Occipital lobe (tissue), 2 donors: Measurements from ENCODE around the gene NDUFA3. TPM values are rescaled to one million over a fixed set of nuclear protein-coding genes. Genes with fewer than 3 reads are reported as not detected.

ENCODE experiments used
- DNase-seq: peaks from one replicate; lab custom pipeline; 2025; lab: John Stamatoyannopoulos, UW
- total RNA-seq: library from RNA; depleted of rRNA; stranded (reverse); fragments of >200 nt; gene quantifications from one replicate; pipeline ENCODE4 v1.2.3, GENCODE V29; 2014

NDUFA3 gene
- total RNA-seq, 1 donor from 2014 or later = 10.8 TPM

DNA sequence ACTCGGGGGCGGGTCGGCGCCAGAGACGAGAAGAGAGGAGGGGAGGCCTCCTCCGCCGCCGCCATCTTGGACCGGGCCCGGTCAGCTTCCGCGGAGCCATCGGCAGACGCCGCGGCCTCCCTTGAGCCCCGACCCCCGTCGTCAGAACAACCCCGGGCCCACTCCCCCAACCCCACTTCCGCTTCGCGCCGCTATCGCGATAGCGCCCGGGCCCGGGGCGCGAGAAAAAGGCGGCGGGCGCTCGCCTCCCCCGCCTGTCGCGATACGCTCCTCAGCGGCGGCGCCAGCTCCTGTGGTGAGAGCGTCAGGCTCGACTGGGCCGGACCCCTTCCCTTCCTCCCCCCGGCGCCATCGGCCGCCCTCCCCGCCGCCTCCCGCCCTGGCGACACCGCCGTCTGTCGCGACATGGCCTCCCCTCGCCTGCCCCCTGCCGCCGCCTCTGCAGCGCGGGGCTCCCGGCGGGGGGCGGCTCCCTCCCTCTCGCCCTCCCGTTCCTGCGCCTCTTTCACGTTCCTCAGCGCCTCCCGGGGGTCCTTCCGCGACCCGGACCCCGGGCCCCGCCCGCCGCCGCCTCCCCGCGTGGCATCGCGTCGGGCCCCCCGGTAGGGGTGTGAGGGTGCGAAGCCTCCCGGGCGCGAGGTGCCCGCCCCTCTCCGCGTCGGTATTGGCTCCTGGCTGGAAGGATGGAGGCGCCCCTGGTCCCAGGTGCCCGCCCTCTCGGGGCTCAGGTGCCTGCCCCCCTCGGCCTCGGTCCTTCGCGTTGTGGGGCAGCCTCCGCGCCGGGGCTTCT, 35.2 kb downstream of the NDUFA3 start, which contains the start of gene CNOT3:
Gene CNOT3 (plus strand): TSS at position 64 of the 790 bp plus-strand sequence. CDS start 5,217 bp downstream, outside the sequence.
- no peak for DNase-seq

DNA sequence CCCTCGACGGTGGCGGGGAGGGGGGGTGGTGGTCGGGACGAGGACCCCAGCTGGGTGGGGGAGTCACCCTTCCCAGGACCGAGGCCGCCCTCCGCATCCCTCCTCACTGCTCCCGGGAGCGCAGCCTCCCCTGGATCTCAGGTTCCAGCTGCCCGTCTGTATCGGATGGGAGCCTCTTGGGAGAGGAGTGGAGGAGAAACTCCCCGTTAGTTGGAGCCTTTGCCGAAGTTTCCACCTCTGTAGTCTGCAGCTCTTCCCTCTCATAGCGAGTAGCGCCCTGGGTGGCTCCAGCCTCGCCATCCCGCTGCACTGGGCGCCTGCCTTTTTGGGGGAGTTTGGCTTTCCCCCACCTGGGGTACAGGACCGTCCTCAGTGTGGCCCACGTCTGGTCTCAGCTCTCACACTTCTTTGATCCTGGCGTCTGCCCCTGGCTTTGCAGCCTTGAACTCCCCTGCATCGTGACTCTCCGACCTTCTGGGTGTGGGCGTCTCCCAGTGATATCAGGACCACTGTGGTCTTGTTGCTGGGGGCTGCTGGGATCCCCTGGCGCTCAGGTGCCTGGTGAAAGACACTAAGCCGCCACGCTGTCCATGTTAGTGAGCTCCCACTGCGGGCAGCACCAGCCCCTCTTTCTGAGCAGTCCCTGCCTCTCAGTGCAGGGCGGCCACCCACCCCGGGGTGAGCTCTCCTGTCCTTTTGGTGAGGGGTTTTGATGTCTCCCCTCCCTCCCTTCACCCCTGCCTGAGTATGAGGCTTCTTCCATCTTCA, 36.0 kb downstream of the NDUFA3 start:
- DNase-seq = no peak

DNA sequence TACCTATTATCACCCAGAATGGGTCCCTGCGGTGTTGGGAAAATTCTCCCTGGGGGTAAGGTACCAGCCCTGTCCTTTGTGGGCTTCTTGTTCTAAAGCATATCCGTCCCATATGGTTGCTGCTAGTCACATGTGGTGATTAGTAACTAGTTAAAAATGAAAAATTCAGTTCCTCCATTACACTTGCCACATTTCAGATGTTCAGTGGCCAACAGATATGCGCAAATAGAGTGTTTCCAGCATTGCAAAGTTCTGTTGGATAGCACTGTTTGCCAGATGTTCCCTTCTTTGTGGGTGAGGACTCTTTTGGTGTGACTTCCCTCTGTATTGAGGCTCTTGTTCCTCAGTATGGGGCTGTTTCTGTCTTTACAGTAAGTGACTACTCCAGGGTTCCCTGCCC, 38.7 kb downstream of the NDUFA3 start:
- no peak for DNase-seq

DNA sequence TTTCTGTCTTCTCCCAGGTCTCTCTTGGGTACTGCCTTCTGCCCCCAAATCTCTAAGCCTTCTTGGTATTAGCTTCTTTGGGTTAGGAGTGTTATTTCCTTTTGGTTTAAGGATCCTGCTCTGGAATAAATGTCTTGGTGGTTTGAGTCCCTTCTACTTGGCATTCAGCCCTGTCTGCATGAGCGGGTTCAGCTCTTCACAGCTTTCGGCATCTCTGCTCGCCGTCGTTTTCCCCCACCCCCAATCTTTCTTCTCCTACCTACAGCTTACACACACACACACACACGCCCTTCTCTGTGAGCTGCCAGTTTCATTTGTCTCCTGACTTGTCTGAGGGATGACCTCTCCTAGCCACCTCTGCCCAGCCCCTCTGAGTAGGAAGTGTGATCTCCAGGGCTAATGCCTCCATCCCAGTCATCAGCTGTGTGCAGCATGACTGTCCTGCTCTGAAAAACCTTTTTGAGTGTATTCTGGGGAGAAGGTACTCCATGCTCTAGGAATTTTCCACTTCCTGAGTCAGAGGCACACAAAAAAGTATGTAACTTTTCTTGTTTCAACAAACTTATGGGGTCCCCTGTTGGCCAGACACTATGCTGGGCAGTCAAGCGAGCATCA, 39.6 kb downstream of the NDUFA3 start:
- DNase-seq = no peak

GRCh38 chr19:54145541-54146158, 43.0 kb downstream of the NDUFA3 start:
- no peak for DNase-seq

DNA sequence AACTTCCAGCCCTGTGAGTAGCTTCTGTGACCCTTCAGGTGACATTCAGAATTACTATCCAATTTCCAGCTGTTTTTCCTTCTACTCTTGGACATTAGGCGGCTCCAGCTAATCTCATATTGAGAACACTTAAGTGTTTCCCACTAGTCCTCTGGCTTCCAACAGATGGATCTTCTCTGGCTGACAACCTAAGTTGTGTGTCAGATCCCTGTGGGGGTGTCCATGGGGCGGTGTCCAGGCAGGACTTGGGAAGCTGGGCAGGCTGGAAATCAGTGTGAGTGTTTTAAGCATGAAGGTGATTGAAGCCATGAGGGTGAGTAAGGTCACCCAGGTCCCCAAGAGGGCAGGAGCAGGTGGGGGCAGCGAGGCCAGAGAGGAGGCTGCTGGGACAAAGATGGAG, 45.0 kb downstream of the NDUFA3 start:
- no peak for DNase-seq

- DNase-seq = no peak
Observed at GRCh38 chr19:54148158-54148557, 45.5 kb downstream of the NDUFA3 start.

- DNase-seq = no peak
Observed at GRCh38 chr19:54149021-54149812, 46.6 kb downstream of the NDUFA3 start.

DNA sequence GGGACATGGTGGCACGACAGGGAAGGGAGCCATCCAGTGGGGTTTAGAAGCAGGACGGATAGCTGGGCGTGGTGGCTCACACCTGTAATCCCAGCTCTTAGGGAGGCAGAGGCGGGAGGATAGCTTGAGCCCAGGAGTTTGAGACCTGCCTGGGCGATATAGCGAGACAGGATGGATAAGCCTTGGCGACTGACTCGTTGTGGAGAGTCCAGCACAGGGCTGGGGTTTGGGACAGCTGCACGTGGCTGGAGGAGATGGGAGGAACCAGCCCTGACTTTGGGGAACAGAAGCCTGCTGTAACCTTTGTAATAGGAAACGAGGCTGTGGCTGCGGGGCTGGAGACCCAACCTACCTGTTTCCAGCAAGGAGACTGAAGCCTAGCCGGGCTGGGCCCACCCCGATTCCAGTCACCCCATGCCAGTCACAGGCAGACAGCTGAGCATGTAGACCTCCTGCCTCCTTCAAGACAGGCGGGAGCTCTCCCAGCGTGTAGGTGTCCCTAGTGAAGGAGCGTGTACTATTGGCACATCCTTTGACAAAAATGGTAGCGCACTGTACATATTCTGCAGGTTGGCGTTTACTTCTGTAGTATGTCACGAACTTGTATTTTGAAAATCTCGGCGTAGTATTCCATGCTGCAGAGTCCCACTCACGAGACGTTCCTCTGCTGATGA, 48.8 kb downstream of the NDUFA3 start:
- DNase-seq = peak; percentile 12

DNA sequence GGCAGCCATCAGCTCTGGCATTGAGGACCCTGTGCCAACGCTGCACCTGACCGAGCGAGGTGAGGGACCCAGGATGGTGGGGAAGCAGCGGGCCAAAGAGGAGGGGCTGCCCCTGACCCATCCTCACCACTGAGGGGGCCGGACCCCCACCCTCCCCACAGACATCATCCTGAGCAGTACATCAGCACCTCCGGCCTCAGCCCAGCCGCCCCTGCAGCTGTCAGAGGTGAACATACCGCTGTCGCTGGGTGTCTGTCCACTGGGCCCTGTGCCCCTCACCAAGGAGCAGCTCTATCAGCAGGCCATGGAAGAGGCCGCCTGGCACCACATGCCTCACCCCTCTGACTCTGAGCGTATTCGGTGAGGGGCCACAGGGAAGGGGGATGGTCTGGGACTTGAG, 49.6 kb downstream of the NDUFA3 start:
- DNase-seq = no peak

- DNase-seq = no peak
Observed at GRCh38 chr19:54152878-54153524, 50.3 kb downstream of the NDUFA3 start.

DNA sequence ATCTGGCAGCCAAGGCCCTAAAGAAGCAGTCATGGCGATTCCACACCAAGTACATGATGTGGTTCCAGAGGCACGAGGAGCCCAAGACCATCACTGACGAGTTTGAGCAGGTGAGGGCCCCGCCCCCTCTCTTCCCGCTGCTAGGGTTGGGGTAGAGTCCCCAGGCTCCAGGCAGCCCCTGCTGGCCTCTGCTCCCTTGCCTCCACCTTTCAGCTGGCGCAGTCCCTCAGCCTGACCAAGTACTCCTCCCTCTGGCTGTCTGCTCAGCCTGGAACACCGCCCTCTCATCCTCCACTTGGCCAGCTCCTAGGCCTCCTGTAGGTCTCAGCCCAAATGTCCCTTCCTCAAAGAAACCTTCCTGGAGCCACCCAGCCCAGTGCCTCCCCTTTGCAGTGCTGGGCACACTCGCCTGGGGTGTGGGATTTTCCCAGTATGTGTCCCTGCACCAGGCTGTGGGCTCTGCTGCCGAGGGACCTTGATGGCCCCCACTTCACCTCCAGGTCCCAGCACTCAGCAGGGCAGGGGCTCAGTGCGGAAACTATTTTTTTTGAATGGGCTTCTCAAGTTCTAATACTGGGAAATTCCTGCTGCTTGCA, 51.2 kb downstream of the NDUFA3 start:
- no peak for DNase-seq

- no peak for DNase-seq
Observed at GRCh38 chr19:54154603-54155345, 52.1 kb downstream of the NDUFA3 start.

- DNase-seq = no peak
Observed at GRCh38 chr19:54155694-54156093, 53.0 kb downstream of the NDUFA3 start.

DNA sequence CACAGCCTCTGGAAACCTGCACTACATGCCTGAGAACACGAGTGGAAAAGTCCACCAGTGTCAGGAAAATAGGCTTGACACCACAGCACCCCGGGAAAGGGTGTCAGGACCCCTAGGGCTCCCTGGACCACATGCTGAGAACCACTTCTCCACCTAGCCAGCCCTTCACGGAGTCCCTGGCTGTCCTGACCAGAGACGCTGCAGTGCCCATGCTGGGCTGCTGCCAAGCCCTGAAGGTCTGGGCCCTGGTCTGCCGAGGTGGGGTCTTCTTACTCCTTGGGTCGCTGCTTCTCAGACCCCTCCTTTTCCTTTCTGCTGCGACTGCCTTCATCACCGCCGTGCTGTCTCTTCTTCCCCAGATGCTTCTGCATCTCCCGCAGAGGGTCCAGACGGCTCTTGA, 53.8 kb downstream of the NDUFA3 start:
- no peak for DNase-seq

DNA sequence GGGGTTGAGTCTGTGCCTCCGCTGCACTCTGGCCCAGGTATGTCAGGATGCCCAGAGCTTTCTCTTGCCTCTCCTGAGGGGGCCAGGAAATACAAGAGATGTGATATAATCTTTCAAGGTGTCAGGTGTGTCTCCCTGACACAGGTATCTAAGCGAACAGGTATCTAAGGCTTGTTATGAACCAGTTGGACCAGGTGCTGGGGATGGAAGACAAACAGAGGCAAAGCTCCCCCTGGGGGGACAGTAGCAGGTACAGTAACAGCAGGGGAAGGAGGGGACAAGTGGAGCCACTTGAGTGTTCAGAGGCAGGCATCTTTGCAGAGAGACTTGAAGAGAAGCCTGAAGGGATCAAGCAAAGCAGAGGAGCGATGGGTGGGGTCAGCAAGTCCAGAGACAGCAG, 54.3 kb downstream of the NDUFA3 start:
- DNase-seq = no peak
